GM12878 (cell line): ENCODE data around the gene ATRNL1. TPM values are rescaled to one million over a fixed set of nuclear protein-coding genes. Genes with fewer than 3 reads are reported as not detected.

Source experiments
- ATAC-seq: fragments of 200-7000 bp; cut with Tn5 transposase; 3 replicates; pipeline ENCODE4 v1.9.1; 2020; ENCODE audit warnings: mild to moderate bottlenecking, moderate library complexity
- BruUV-seq: library from RNA; stranded (reverse); fragments of 400-500 nt; replicated peaks from 2 replicates; lab custom pipeline; 2021; lab: Mats Ljungman, UMichigan
- CTCF ChIA-PET: fragments of 300-600 bp; sonication (Branson Sonifier 250); formaldehyde crosslinking; extraction: SDS; loops from one replicate; lab custom pipeline; 2021; ENCODE audit warnings: inconsistent platforms; lab: Yijun Ruan, JAX
- POLR2A ChIA-PET: fragments of 350-600 bp; formaldehyde crosslinking; extraction: SDS; loops from one replicate; lab custom pipeline; 2021; ENCODE audit warnings: inconsistent platforms; lab: Charles Lee
- RAD21 ChIA-PET: fragments of 300-600 bp; sonication (Branson Sonifier 250); formaldehyde crosslinking; loops from one replicate; lab custom pipeline; 2023; ENCODE audit warnings: antibody characterized with exemption; ENCODE audit not compliant: unreplicated experiment; lab: Charles Lee
- SMC1A ChIA-PET: fragments of 300-600 bp; sonication (Branson Sonifier 250); formaldehyde crosslinking; loops from one replicate; lab custom pipeline; 2023; ENCODE audit not compliant: unreplicated experiment, uncharacterized antibody; lab: Charles Lee
- DNase-seq: peaks from one replicate; pipeline ENCODE4 v3.0.0-alpha.2; 2011; ENCODE audit warnings: low read depth, low spot score
- FAIRE-seq: peaks from 3 replicates; lab custom pipeline; 2011; peaks lifted over from hg19 to GRCh38; lab: Jason Lieb, UNC
- H2AFZ ChIP-seq: 2 replicates; pipeline ENCODE4 v1.6.0; 2011; ENCODE audit warnings: low read depth, low read length, control low read depth; ENCODE audit not compliant: control insufficient read depth
- H3K27ac ChIP-seq: 2 replicates; pipeline ENCODE4 v1.5.1; 2011; ENCODE audit warnings: control low read depth; ENCODE audit not compliant: control insufficient read depth, insufficient read depth
- H3K27me3 ChIP-seq, 2 experiments: replicated peaks in 1 of 2; 2 replicates each; pipeline versions ENCODE4 v1.6.0 to v1.6.1; 2011; ENCODE audit warnings: low read length in 1 of 2; ENCODE audit not compliant: control insufficient read depth in 2 of 2, insufficient read depth in 2 of 2
- H3K36me3 ChIP-seq, 2 experiments: 2 replicates each; pipeline ENCODE4 v1.5.1; 2011; ENCODE audit warnings: low read length in 1 of 2; ENCODE audit not compliant: control insufficient read depth in 2 of 2, insufficient read depth in 2 of 2
- H3K4me1 ChIP-seq: 2 replicates; pipeline ENCODE4 v1.6.1; 2011; ENCODE audit warnings: mild to moderate bottlenecking, low read length, moderate library complexity, mixed read lengths; ENCODE audit not compliant: control insufficient read depth, insufficient read depth
- H3K4me2 ChIP-seq: 2 replicates; pipeline ENCODE4 v1.6.0; 2011; ENCODE audit warnings: control low read depth; ENCODE audit not compliant: control insufficient read depth, insufficient read depth
- H3K4me3 ChIP-seq: fragments of 200-600 bp; sonication (generic); 2 replicates; pipeline ENCODE4 v1.5.1; 2016
- H3K79me2 ChIP-seq: 2 replicates; pipeline ENCODE4 v1.6.0; 2011; ENCODE audit warnings: low read length; ENCODE audit not compliant: control insufficient read depth, insufficient read depth
- H3K9ac ChIP-seq: 2 replicates; pipeline ENCODE4 v1.8.0; 2011; ENCODE audit warnings: low read length, control low read depth, mixed read lengths; ENCODE audit not compliant: control insufficient read depth, insufficient read depth
- H3K9me3 ChIP-seq: replicated peaks from 3 replicates; pipeline ENCODE4 v1.5.1; 2011; ENCODE audit warnings: mild to moderate bottlenecking, low read length; ENCODE audit not compliant: control insufficient read depth, insufficient read depth
- H4K20me1 ChIP-seq: 2 replicates; pipeline ENCODE4 v1.6.0; 2011; ENCODE audit not compliant: control insufficient read depth, insufficient read depth
- FOXK2 ChIP-seq: fragments of 450-650 bp; IDR thresholded peaks from 2 replicates; pipeline ENCODE4 v1.6.1; 2017; ENCODE audit warnings: mild to moderate bottlenecking, moderate library complexity
- HCFC1 ChIP-seq: fragments of 150-350 bp; IDR thresholded peaks from 2 replicates; pipeline ENCODE4 v1.6.1; 2014; ENCODE audit warnings: low read length
- IRF5 ChIP-seq: fragments of 450-650 bp; IDR thresholded peaks from 2 replicates; pipeline ENCODE4 v1.6.1; 2017; ENCODE audit warnings: borderline replicate concordance
- NRF1 ChIP-seq: conservative IDR thresholded peaks from 2 replicates; pipeline ENCODE4 v1.6.1; 2011; ENCODE audit warnings: mild to moderate bottlenecking, low read depth, low read length, improper control_type of control experiment
- PAX8 ChIP-seq: fragments of 450-650 bp; IDR thresholded peaks from 2 replicates; pipeline ENCODE4 v1.6.1; 2017; ENCODE audit warnings: mild to moderate bottlenecking, moderate library complexity
- POLR2AphosphoS2 ChIP-seq: IDR thresholded peaks from 2 replicates; pipeline ENCODE4 v1.6.1; 2011; ENCODE audit warnings: low read depth, mild to moderate bottlenecking, low read length, improper control_type of control experiment, moderate library complexity
- RAD21 ChIP-seq: IDR thresholded peaks from 2 replicates; pipeline ENCODE4 v1.6.1; 2011; ENCODE audit warnings: mild to moderate bottlenecking, low read depth, low read length, moderate library complexity; ENCODE audit not compliant: insufficient read depth
- SMC3 ChIP-seq: IDR thresholded peaks from 2 replicates; pipeline ENCODE4 v1.6.1; 2011; ENCODE audit warnings: low read length, improper control_type of control experiment, borderline replicate concordance
- TAF1 ChIP-seq: IDR thresholded peaks from 2 replicates; pipeline ENCODE4 v1.6.1; 2011; ENCODE audit warnings: mild to moderate bottlenecking, low read depth, low read length, borderline replicate concordance
- TCF7 ChIP-seq: IDR thresholded peaks from 2 replicates; pipeline ENCODE4 v1.6.1; 2014; ENCODE audit warnings: antibody characterized with exemption, borderline replicate concordance
- ZNF687 ChIP-seq: fragments of 450-650 bp; IDR thresholded peaks from 2 replicates; pipeline ENCODE4 v1.6.1; 2017; ENCODE audit warnings: mild to moderate bottlenecking, moderate library complexity
- WGBS: methylation state at CpG from one replicate; pipeline ENCODE4 v1.1.6; 2016; ENCODE audit warnings: low lambda C conversion rate; ENCODE audit not compliant: insufficient replicate concordance, insufficient coverage; ENCODE audit errors: missing lambda C conversion rate; 5-methylcytosine and 5-hydroxymethylcytosine counted together
- in situ Hi-C: fragments of 300-500 bp; cut with MboI; formaldehyde crosslinking; loops from 9 replicates; pipeline ENCODE4 v1.14.3; 2018; ENCODE audit warnings: mixed read lengths
- intact Hi-C: fragments of 100-400 bp; cut with micrococcal nuclease; formaldehyde crosslinking; loops from one replicate; pipeline ENCODE4 v1.14.2; 2022; ENCODE audit not compliant: unreplicated experiment
- polyA plus RNA-seq, 11 experiments: library from polyadenylated mRNA; depleted of rRNA in 4 of 11; unstranded in 6 of 11; stranded (reverse) in 5 of 11; fragments of >200 nt; fragmentation: Nextera tagmentation in 4 of 11; fragmentation: Illumina TruSeq in 1 of 11; extraction: Ambion mirVana in 4 of 11; extraction: Trizol in 1 of 11; gene quantifications; 1 replicate in 1 of 11; 2 replicates in 10 of 11; pipeline versions ENCODE4 v1.2.1 to v1.2.3, GENCODE V29; 2011 to 2016; ENCODE audit warnings: inconsistent platforms in 2 of 11, missing spikeins in 2 of 11, low read depth in 1 of 11
- total RNA-seq, 4 experiments: library from RNA; depleted of rRNA in 3 of 4; stranded (reverse); fragments of >200 nt in 3 of 4; fragmentation: Illumina TruSeq in 1 of 4; extraction: Trizol in 1 of 4; gene quantifications; 2 replicates each; pipeline versions ENCODE4 v1.2.1 to v1.2.3, GENCODE V29; 2013 to 2021

ATRNL1 gene
- total and polyA plus RNA-seq, 10 of the 15 experiments (the other 5 are each of a cell fraction or from before 2014, with no cell fraction given): 0.03 to 1.4 (median 0.34) TPM

GRCh38 chr10:115624448-115624847 lies 531.3 kb downstream of the ATRNL1 start (continued):
- TF ChIP-seq ZNF687: no peak

- Histone ChIP-seq H3K27me3 (no peaks in the 10 kb centered on the region), H3K36me3 (no peaks in the 10 kb centered on the region), H3K27ac (no peak overlapping the region), H3K4me2 (no peak overlapping the region), H2AFZ (no peak overlapping the region), H3K9me3 (no peaks in the 10 kb centered on the region), H3K79me2 (no peaks in the 10 kb centered on the region), H3K4me3 (no peak overlapping the region), H3K4me1 (no peaks in the 10 kb centered on the region), H3K9ac (no peak overlapping the region), H4K20me1 (no peaks in the 10 kb centered on the region)
- intact Hi-C loops (no loop called here), in situ Hi-C loops (no loop called here)
- ATAC-seq: no peak
- ChIA-PET SMC1A (no interaction called here), CTCF (no interaction called here), RAD21 (no interaction called here), POLR2A (interaction anchor here (0.7 kb wide), 1 partner anchor 1142 kb away, joined by 3 read pairs; no protein-coding TSS in a partner anchor)
- 39% methylated on average over 2 of the region's 2 CpGs for WGBS
- FAIRE-seq: no peak
- TF ChIP-seq RAD21: no peak
- no peak for TF ChIP-seq PAX8
- TF ChIP-seq SMC3: no peak
- no peak for TF ChIP-seq HCFC1
- no peak for TF ChIP-seq IRF5
- TF ChIP-seq TAF1: no peak
- no peak for TF ChIP-seq POLR2AphosphoS2
- TF ChIP-seq TCF7: no peak
- no peak for TF ChIP-seq NRF1
- TF ChIP-seq FOXK2: no peak
- DNase-seq: no peak
- BruUV-seq: no TSS peak
Measured at GRCh38 chr10:115628616-115629015, 535.5 kb downstream of the ATRNL1 start.
